ENCODE measurements around the gene TBC1D13.
"Not testable (repeated sequence)": the region's sequence is repeated elsewhere in the genome, so short reads cannot be mapped to it uniquely, and the experiment has no call there.

The TBC1D13 gene

DNA sequence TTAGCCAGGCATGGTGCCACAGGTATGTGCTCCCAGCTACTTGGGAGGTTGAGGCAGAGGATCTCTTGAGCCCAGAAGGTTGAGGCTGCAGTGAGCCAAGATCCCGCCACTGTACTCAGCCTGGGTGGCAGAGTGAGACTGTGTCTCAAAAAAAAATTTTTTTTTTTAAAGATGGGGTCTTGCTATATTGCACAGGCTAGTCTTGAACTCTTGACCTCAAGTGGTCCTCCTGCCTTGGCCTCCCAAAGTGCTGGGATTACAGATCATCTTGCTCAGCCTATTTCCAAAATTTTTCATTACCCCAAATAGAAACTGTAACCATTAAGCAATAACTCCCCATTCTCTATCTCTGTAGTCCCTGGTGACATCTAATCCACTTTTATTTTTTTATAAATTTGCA lies 4.4 kb upstream of the TBC1D13 start:
- no peak for DNase-seq (ENCODE audit: low read depth in 2 of 2, low spot score in 1 of 2)

DNA sequence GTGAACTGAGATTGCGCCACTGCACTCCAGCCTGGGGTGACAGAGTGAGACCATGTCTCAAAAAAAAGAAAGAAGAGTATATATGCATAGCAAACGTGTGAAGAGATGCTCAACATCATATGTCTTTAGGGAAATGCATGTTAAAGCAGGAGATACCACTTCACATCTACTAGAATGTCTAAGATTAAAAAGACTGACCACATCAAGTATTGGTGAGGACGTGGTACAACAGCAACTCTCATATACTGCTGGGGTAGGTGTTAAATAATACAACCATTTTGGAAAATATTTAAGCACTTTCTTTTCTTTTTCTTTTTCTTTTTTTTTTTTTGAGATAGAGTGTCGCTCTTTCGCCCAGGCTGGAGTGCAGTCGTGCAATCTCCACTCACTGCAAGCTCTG lies 1.6 kb upstream of the TBC1D13 start:
- no peak for DNase-seq (ENCODE audit: low read depth in 2 of 2, low spot score in 1 of 2)

- DNase-seq (ENCODE audit: low read depth in 2 of 2, low spot score in 1 of 2), result no peak
Observed at GRCh38 chr9:128787659-128788058, 606 bp downstream of the TBC1D13 start.

GRCh38 chr9:128788445-128788844 lies 1.4 kb downstream of the TBC1D13 start:
- DNase-seq (ENCODE audit: low read depth in 2 of 2, low spot score in 1 of 2), result no peak

- no peak for DNase-seq (ENCODE audit: low read depth in 2 of 2, low spot score in 1 of 2)
Observed at GRCh38 chr9:128790536-128790935, 3.5 kb downstream of the TBC1D13 start.

DNA sequence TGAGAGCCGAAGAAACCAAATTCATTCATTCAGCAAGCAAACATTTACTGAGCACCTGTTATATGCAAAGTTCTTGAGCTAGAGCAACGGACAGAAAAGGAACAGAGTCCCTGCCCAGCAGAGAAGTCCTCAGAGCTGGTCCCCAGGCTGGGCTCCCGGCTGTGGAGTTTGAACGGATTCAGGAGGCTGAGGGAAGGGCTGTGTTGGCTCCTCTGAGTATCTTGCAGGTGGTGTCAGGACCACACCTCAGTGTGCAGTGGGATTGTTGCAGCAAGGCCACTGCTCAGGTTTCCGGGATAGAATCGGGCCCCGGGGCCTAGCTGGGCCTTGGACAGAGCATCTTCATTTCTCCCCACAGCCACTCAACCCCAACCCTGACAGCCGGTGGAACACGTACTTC lies 5.1 kb downstream of the TBC1D13 start:
- no peak for DNase-seq (ENCODE audit: low read depth in 2 of 2, low spot score in 1 of 2)

DNA sequence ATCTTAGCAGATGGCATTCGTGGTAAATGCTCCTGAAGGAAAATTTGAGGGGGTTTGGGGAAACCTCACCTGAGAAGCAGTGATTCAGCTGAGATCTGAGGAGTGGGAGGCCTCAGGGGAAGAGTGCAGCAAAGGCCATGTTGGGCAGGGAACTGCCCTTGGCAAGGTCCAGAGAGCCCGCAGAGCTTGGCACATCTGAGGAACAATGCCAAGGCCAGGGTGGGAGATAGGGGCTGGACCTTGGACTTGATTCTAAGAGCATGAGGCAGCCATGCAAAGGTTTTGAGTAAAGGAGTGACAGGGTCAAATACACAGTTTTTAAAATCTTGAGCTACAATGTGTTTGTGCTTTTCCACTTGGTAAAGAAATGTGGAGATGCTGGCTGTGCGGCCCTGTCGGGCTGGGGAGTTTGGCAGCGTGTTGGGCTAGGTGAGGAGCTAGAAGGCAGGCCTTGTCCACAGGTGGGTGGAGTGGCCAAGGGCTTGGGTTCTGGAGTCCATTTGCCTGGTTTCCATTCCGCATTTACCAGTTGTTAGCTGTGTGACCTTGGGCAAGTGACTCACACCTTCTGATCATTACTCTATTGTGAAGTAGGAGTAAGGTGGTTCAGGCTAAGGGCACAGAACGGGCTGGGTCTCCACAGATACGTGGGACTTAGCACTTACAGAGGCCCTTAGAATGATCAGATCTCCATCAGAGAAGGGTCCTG lies 6.1 kb downstream of the TBC1D13 start:
- no peak for DNase-seq (ENCODE audit: low read depth in 2 of 2, low spot score in 1 of 2)

- not testable (repeated sequence) for DNase-seq (ENCODE audit: low read depth in 2 of 2, low spot score in 1 of 2)
Observed at GRCh38 chr9:128794961-128795360, 7.9 kb downstream of the TBC1D13 start.

DNA sequence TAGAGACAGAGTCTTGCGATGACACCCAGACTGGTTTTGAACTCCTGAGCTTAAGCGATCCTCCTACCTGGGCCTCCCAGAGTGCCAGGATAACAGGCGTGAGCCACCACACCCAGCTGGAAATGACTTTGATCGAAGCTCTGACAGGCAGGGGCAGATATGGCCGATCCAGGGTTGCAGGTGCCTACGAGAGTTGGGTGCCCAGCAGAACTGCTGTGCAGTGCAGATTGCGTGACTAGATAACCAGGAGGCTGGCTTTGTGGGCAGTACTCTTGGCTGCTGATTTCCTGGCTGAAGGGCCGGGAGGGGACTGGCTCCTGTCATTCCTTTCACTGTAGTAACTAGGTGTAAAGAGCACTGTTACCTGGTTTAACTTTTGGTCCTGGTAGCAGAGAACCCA lies 11.8 kb downstream of the TBC1D13 start:
- DNase-seq (ENCODE audit: low read depth in 2 of 2, low spot score in 1 of 2), result no peak

DNA sequence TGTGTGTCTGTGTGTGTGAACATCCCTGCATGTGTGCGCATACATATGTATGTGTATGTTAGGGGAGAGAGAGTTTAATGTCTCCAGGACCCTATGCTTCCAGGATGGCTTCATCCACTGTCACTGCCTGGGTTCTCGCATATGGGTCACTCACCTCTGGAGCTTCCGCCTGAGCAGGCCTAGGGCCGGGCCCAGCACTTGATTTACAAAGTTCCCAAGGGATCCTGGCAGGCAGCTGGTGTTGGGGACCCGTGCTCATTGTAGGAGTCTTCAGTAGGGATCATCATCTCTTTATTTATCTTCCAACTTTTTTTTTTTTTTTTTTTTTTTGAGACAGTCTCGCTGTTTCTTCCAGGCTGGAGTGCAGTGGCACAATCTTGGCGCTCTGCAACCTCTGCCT lies 13.0 kb downstream of the TBC1D13 start:
- DNase-seq (ENCODE audit: low read depth in 2 of 2, low spot score in 1 of 2), result no peak

- no peak for DNase-seq (ENCODE audit: low read depth in 2 of 2, low spot score in 1 of 2)
Observed at GRCh38 chr9:128802482-128802881, 15.4 kb downstream of the TBC1D13 start.

- no peak for DNase-seq (ENCODE audit: low read depth in 2 of 2, low spot score in 1 of 2)
Observed at GRCh38 chr9:128805661-128806060, 18.6 kb downstream of the TBC1D13 start.

GRCh38 chr9:128807827-128808226 lies 20.8 kb downstream of the TBC1D13 start:
- DNase-seq (ENCODE audit: low read depth in 2 of 2, low spot score in 1 of 2), result no peak

GRCh38 chr9:128808543-128808942 lies 21.5 kb downstream of the TBC1D13 start:
- no peak for DNase-seq (ENCODE audit: low read depth in 2 of 2, low spot score in 1 of 2)

DNA sequence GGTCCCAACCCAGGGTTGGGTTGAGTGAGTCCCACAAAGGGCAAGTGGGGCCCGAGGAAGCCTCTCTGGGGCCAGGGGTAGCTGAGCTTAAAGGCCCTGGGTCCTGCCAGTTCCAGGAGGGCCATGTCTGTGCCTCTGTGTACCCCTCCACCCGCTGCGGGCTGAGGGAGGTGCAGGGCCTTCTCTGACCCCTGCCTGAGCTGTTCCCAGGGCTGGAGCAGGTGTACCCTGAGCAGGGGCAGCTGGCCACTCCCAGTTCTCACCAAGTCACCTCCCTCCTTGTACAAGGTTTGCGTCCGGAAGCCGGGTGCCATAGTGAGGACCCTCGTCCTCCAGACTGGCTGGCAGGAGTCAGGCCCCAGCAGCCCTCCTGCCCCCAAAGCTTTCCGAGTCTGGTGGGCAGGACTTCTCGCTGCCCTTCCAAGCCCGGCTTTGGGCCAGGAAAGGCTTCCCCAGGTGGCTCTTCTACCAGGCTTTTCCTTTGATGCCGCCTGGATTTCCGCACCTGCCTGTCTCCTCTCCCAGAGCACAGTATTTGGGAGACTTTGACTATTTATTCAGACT lies 22.1 kb downstream of the TBC1D13 start:
- DNase-seq (ENCODE audit: low read depth in 2 of 2, low spot score in 1 of 2), result no peak

GRCh38 chr9:128809831-128810230 lies 22.8 kb downstream of the TBC1D13 start:
- no peak for DNase-seq (ENCODE audit: low read depth in 2 of 2, low spot score in 1 of 2)

DNA sequence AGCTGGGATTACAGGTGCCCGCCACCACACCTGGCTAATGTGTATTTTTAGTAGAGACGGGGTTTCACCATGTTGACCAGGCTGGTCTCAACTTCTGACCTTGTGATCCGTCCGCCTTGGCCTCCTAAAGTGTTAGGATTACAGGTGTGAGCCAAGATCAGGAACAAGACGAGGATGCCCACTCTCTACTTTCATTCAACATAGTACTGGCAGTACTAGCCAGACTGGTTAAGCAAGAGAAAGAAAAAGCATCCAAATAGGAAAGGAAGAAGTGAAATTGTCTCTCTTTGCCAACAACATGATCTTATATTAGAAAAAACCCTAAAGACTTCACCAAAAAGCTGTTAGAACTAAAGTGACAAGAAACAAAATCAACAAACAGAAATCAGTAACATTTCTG lies 23.8 kb downstream of the TBC1D13 start:
- no peak for DNase-seq (ENCODE audit: low read depth in 2 of 2, low spot score in 1 of 2)

DNA sequence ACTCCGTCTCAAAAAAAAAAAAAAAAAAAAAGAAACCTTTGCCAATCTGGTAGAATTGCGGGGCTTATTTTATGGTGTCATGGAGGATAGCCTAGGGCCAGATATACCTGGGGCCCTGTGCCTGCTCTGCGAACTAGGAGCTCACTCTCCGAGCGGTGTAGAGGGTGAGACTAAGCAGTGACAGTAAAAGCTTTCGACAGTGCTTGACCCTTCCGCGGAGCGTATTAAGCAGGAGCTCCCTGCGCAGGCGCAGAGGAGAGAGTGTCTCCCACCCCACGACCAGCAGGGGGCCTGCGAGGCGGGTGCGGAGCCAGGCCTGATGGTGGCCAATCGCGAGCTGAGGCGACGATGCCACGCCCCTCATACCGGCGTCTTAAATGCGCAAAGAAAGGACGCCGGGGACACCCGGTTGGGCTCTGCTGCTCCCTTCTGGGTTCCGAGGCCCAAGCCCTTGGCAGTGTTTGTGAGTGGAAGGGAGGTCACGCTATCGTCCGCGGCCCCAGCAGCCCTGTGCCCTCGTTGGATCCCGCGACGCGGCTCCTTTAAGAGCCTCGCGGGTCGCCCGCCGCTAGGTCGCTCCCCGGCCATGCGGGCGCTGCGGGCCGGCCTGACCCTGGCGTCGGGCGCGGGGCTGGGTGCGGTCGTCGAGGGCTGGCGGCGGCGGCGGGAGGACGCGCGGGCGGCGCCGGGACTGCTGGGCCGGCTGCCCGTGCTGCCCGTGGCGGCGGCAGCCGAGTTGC lies 31.2 kb downstream of the TBC1D13 start, which contains the start of gene ENDOG:
Gene ENDOG (plus strand): TSS at position 402 of the 740 bp plus-strand sequence. CDS start 185 bp downstream, at position 587.
- DNase-seq (ENCODE audit: low read depth in 2 of 2, low spot score in 1 of 2), result peak; percentile 94 to 95

DNA sequence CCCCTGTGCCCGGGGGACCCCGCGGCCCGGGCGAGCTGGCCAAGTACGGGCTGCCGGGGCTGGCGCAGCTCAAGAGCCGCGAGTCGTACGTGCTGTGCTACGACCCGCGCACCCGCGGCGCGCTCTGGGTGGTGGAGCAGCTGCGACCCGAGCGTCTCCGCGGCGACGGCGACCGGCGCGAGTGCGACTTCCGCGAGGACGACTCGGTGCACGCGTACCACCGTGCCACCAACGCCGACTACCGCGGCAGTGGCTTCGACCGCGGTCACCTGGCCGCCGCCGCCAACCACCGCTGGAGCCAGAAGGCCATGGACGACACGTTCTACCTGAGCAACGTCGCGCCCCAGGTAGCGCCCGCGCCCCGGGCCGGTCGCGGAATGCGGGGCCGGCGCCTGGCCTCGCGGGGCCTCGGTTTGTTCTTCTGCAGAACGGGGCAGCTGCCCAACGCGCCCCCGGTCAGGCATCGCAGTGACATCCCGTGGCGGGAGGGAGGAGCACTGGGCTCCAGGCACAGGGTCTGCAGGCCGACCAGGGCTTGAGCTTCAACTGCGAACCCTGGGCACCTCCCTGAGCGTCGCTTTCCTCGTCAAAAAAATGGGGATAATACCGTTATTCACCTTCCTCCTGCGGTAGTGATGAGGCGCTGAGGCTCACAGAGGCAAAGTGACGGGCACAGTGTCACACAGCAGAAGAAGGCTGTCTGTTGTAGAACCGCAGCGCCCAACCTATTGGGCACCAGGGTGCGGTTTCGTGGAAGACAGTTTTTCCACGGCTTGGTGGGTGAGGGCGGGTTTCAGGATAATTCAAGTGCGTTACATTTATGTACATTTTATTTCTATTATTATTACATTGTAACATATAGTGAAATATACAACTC lies 32.0 kb downstream of the TBC1D13 start:
- DNase-seq (ENCODE audit: low read depth in 2 of 2, low spot score in 1 of 2), result peak in 1 of 2 donors; percentile 9

DNA sequence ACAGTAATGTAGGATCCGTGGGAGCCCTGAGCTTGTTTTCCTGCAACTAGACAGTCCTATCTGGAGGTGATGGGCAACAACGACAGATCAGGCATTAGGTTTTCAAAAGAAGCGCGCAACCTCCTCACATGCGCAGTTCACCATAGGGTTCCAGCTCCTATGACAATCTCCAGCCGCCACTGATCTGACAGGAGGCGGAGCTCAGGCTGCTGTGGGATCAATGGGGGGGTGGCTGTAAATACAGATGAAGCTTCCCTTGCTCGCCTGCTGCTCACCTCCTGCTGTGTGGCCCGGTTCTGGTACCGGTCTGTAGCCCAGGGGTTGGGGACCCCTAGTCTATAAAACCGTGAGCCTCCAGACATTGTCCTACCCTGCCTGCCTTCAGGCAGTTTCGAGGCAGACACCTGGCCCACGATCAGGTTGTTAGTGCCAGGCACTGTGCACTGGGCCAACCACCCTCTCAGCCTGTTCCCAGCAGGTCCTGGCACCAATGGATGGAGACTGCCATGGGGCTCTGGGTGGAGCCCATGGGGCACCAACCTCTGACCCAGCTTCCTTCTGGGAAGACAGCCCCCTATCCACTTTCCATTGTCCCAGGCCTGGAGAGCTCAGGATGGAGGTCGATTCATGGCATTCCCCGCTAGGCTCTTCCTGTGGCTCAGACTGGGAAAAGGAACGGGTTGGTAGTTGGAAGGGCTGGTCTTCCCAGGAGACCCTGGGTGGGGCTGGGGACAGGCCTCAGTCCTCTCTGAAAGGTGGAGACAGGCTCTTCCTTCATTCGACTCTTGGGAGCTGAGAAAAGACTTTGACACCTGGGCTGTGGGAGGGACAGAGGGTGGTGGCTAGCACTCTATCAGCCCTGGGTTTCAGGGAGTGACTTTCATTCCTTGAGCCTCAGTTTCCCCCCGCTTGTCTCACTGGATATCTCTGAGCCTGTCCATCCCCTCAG lies 32.9 kb downstream of the TBC1D13 start:
- no peak for DNase-seq (ENCODE audit: low read depth in 2 of 2, low spot score in 1 of 2)
